GM06990 (cell line): ENCODE data around the gene DEK.

ENCODE experiments used
- DNase-seq: peaks from one replicate; pipeline ENCODE4 v3.0.0-alpha.2; 2011; ENCODE audit not compliant: insufficient read length; ENCODE audit errors: extremely low read depth
- H3K27me3 ChIP-seq: replicated peaks from 2 replicates; pipeline ENCODE4 v1.6.0; 2011; ENCODE audit warnings: low read length; ENCODE audit not compliant: control insufficient read depth, insufficient read depth
- H3K36me3 ChIP-seq: 2 replicates; pipeline ENCODE4 v1.5.1; 2011; ENCODE audit warnings: low read length; ENCODE audit not compliant: control insufficient read depth, insufficient read depth
- H3K4me3 ChIP-seq: replicated peaks from 2 replicates; pipeline ENCODE4 v1.5.1; 2011; ENCODE audit warnings: low read depth, mild to moderate bottlenecking, control low read depth, low read length
- CTCF ChIP-seq: IDR thresholded peaks from 2 replicates; pipeline ENCODE4 v1.5.1; 2011; ENCODE audit warnings: low read length, control low read depth, mild to moderate bottlenecking, inconsistent platforms; ENCODE audit not compliant: insufficient read depth, poor library complexity, severe bottlenecking

The DEK gene

GRCh38 chr6:18263418-18264218 is 712 bp downstream of the DEK start:
- TF ChIP-seq CTCF = no peak
- DNase-seq = peak; percentile 68
- H3K27me3 ChIP-seq = no peaks in the 10 kb centered on the region
- H3K36me3 ChIP-seq = peaks cover 1% of the 10 kb centered on the region; the same call in 1 of the 2 replicates
- H3K4me3 ChIP-seq = peak overlapping the region; percentile 71

GRCh38 chr6:18262702-18263417 is 1.5 kb downstream of the DEK start:
- DNase-seq = peak; percentile 61
- Histone ChIP-seq H3K36me3 (peaks cover 1% of the 10 kb centered on the region; the same call in 1 of the 2 replicates), H3K27me3 (no peaks in the 10 kb centered on the region), H3K4me3 (peak overlapping the region; percentile 71)
- TF ChIP-seq CTCF = no peak

- DNase-seq = no peak
- Histone ChIP-seq H3K27me3 (no peaks in the 10 kb centered on the region), H3K36me3 (peaks cover 1% of the 10 kb centered on the region; the same call in 1 of the 2 replicates), H3K4me3 (peak overlapping the region; percentile 71)
- no peak for TF ChIP-seq CTCF
Measured at GRCh38 chr6:18261877-18262276, 2.5 kb downstream of the DEK start.

- DNase-seq = peak; percentile 77
- peaks cover 1% of the 10 kb centered on the region; the same call in 1 of the 2 replicates for H3K36me3 ChIP-seq
- H3K4me3 ChIP-seq = peak overlapping the region; percentile 45
- TF ChIP-seq CTCF = no peak
- no peaks in the 10 kb centered on the region for H3K27me3 ChIP-seq
Measured at GRCh38 chr6:18260448-18261106, 3.8 kb downstream of the DEK start.

GRCh38 chr6:18259675-18260447 is 4.5 kb downstream of the DEK start:
- DNase-seq = no peak
- TF ChIP-seq CTCF = no peak
- Histone ChIP-seq H3K27me3 (no peaks in the 10 kb centered on the region), H3K4me3 (no peak overlapping the region), H3K36me3 (peaks cover 3% of the 10 kb centered on the region; the same call in 1 of the 2 replicates)
